Measurements from ENCODE around the gene LRRC61.

The LRRC61 gene

DNA sequence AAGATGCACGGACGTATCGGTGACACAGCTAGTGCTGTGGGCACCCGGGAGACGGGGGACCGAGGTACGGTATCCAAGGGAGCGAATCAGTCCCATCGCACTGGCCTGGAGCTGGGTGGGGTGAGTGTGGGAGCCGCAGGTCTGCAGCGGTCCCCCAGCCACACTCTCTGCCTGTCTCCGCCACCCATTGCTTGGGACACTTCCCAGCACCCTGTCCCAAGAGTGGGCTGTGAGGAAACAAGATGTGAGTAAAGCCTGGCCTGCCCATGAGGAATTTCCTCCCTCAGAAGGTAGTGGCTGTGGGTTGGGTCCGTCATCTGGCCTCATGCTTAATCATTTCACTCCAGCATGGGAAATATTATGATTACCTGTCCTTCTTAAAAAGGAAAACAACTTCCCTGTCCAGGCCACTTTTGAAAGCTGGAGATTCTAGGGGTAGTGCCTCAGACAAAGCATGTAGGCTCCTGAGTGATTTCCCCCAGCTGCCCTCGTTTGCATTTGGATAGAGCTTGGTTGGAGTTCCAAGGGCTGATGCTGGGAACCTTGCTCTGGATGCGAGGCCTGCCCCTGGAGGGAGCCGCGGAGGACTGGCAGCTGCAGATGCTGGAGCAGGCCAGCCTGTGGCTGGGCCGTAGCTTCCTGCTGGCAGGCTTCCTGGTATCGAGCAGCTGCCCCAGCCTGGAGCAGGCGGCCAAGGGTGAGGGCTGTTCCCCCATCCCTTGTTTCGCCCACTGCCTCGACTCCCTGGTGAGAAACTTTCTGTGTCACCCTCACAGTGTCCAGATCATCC, 6.4 kb downstream of the LRRC61 start:
- no peak for TF ChIP-seq ESRRG (CRISPR knock-in tag; IDR thresholded peaks at IDR 0.05)
- TF ChIP-seq, protein P1, sequence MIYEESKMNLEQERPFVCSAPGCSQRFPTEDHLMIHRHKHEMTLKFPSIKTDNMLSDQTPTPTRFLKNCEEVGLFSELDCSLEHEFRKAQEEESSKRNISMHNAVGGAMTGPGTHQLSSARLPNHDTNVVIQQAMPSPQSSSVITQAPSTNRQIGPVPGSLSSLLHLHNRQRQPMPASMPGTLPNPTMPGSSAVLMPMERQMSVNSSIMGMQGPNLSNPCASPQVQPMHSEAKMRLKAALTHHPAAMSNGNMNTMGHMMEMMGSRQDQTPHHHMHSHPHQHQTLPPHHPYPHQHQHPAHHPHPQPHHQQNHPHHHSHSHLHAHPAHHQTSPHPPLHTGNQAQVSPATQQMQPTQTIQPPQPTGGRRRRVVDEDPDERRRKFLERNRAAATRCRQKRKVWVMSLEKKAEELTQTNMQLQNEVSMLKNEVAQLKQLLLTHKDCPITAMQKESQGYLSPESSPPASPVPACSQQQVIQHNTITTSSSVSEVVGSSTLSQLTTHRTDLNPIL (CRISPR knock-in tag; IDR thresholded peaks at IDR 0.05; ENCODE audit: low read depth): no peak
- TF ChIP-seq, protein P2, sequence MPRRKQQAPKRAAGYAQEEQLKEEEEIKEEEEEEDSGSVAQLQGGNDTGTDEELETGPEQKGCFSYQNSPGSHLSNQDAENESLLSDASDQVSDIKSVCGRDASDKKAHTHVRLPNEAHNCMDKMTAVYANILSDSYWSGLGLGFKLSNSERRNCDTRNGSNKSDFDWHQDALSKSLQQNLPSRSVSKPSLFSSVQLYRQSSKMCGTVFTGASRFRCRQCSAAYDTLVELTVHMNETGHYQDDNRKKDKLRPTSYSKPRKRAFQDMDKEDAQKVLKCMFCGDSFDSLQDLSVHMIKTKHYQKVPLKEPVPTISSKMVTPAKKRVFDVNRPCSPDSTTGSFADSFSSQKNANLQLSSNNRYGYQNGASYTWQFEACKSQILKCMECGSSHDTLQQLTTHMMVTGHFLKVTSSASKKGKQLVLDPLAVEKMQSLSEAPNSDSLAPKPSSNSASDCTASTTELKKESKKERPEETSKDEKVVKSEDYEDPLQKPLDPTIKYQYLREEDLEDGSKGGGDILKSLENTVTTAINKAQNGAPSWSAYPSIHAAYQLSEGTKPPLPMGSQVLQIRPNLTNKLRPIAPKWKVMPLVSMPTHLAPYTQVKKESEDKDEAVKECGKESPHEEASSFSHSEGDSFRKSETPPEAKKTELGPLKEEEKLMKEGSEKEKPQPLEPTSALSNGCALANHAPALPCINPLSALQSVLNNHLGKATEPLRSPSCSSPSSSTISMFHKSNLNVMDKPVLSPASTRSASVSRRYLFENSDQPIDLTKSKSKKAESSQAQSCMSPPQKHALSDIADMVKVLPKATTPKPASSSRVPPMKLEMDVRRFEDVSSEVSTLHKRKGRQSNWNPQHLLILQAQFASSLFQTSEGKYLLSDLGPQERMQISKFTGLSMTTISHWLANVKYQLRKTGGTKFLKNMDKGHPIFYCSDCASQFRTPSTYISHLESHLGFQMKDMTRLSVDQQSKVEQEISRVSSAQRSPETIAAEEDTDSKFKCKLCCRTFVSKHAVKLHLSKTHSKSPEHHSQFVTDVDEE (CRISPR knock-in tag; IDR thresholded peaks at IDR 0.05): no peak
- no peak for TF ChIP-seq ARNTL (CRISPR knock-in tag; IDR thresholded peaks at IDR 0.05; ENCODE audit: borderline replicate concordance, low read depth)
- no peak for TF ChIP-seq ZFP3 (CRISPR knock-in tag; IDR thresholded peaks at IDR 0.05)
- no peak for TF ChIP-seq CSDC2 (CRISPR knock-in tag; IDR thresholded peaks at IDR 0.05)
- no peak for TF ChIP-seq TCF4 (CRISPR knock-in tag; IDR thresholded peaks at IDR 0.05; ENCODE audit: borderline replicate concordance)
- no peak for TF ChIP-seq ZNF8 (CRISPR knock-in tag; IDR thresholded peaks at IDR 0.05)
- no peak for TF ChIP-seq PPARA (CRISPR knock-in tag; IDR thresholded peaks at IDR 0.05; ENCODE audit: borderline replicate concordance)
- TF ChIP-seq, protein P3, sequence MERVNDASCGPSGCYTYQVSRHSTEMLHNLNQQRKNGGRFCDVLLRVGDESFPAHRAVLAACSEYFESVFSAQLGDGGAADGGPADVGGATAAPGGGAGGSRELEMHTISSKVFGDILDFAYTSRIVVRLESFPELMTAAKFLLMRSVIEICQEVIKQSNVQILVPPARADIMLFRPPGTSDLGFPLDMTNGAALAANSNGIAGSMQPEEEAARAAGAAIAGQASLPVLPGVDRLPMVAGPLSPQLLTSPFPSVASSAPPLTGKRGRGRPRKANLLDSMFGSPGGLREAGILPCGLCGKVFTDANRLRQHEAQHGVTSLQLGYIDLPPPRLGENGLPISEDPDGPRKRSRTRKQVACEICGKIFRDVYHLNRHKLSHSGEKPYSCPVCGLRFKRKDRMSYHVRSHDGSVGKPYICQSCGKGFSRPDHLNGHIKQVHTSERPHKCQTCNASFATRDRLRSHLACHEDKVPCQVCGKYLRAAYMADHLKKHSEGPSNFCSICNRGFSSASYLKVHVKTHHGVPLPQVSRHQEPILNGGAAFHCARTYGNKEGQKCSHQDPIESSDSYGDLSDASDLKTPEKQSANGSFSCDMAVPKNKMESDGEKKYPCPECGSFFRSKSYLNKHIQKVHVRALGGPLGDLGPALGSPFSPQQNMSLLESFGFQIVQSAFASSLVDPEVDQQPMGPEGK (CRISPR knock-in tag; IDR thresholded peaks at IDR 0.05; ENCODE audit: borderline replicate concordance): no peak
- no peak for TF ChIP-seq SNAI2 (CRISPR knock-in tag; IDR thresholded peaks at IDR 0.05)
- TF ChIP-seq, protein P4, sequence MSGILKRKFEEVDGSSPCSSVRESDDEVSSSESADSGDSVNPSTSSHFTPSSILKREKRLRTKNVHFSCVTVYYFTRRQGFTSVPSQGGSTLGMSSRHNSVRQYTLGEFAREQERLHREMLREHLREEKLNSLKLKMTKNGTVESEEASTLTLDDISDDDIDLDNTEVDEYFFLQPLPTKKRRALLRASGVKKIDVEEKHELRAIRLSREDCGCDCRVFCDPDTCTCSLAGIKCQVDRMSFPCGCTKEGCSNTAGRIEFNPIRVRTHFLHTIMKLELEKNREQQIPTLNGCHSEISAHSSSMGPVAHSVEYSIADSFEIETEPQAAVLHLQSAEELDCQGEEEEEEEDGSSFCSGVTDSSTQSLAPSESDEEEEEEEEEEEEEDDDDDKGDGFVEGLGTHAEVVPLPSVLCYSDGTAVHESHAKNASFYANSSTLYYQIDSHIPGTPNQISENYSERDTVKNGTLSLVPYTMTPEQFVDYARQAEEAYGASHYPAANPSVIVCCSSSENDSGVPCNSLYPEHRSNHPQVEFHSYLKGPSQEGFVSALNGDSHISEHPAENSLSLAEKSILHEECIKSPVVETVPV (CRISPR knock-in tag; IDR thresholded peaks at IDR 0.05): no peak
- no peak for TF ChIP-seq BACH2 (CRISPR knock-in tag; IDR thresholded peaks at IDR 0.05; ENCODE audit: borderline replicate concordance)
- TF ChIP-seq ZC3H10 (CRISPR knock-in tag; IDR thresholded peaks at IDR 0.05): no peak
- no peak for TF ChIP-seq ISL1 (CRISPR knock-in tag; IDR thresholded peaks at IDR 0.05)
- TF ChIP-seq OSR1 (CRISPR knock-in tag; IDR thresholded peaks at IDR 0.05): no peak
- TF ChIP-seq RARB (CRISPR knock-in tag; IDR thresholded peaks at IDR 0.05): no peak
- no peak for ATAC-seq

DNA sequence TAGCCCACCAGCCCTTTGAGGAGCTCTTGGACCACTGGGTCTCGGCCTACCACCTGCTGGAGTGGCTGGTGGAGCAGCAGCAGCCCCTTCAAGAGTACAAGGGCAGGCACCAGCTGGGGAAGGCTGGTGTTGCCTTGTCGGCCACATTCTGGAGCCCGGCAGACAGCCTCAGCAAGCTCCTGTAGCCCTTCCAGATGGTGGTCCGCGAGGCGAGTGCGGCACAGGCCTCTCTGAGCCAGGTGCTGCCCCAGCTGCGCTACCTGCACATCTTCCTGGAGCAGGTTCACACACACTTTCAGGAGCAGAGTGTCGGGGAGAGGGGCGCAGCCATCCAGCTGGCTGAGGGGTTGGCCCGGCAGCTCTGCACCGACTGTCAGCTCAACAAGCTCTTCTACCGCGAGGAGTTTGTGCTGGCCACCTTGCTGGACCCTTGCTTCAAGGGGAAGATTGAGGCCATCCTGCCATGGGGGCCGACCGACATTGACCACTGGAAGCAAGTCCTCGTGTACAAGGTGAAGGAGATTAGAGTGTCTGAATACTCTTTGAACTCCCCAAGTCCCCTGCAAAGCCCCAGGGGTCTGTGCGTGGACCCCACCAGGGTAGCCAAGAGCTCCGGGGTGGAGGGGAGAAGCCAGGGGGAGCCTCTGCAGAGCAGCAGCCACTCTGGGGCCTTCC, 7.2 kb downstream of the LRRC61 start:
- no peak for ATAC-seq
- TF ChIP-seq SNAI2 (CRISPR knock-in tag; IDR thresholded peaks at IDR 0.05) (no peak), ZFP30 (CRISPR knock-in tag; IDR thresholded peaks at IDR 0.05) (no peak), BACH2 (CRISPR knock-in tag; IDR thresholded peaks at IDR 0.05; ENCODE audit: borderline replicate concordance) (no peak), RARB (CRISPR knock-in tag; IDR thresholded peaks at IDR 0.05) (no peak), ZNF565 (CRISPR knock-in tag; conservative IDR thresholded peaks at IDR 0.05; ENCODE audit: low read depth) (no peak), OSR1 (CRISPR knock-in tag; IDR thresholded peaks at IDR 0.05) (no peak)
- TF ChIP-seq, protein P3 (CRISPR knock-in tag; IDR thresholded peaks at IDR 0.05; ENCODE audit: borderline replicate concordance): no peak
- TF ChIP-seq, protein P2 (CRISPR knock-in tag; IDR thresholded peaks at IDR 0.05): no peak
- TF ChIP-seq, protein P4 (CRISPR knock-in tag; IDR thresholded peaks at IDR 0.05): no peak
